GM12874 (cell line): ENCODE data around the gene IMPG2.

Experiments used
- CTCF ChIP-seq: IDR thresholded peaks from 2 replicates; pipeline ENCODE4 v1.5.1; 2011; ENCODE audit warnings: low read depth, mild to moderate bottlenecking, control low read depth, low read length, moderate library complexity; ENCODE audit not compliant: insufficient read depth

Gene IMPG2

GRCh38 chr3:101235048-101235447, 85.3 kb downstream of the IMPG2 start:
- no peak for TF ChIP-seq CTCF

GRCh38 chr3:101230618-101231017, 89.8 kb downstream of the IMPG2 start:
- no peak for TF ChIP-seq CTCF

GRCh38 chr3:101229681-101230080, 90.7 kb downstream of the IMPG2 start:
- no peak for TF ChIP-seq CTCF

GRCh38 chr3:101228441-101228840, 91.9 kb downstream of the IMPG2 start:
- no peak for TF ChIP-seq CTCF

GRCh38 chr3:101224739-101225138, 95.6 kb downstream of the IMPG2 start:
- no peak for TF ChIP-seq CTCF

- TF ChIP-seq CTCF: no peak
Measured at GRCh38 chr3:101223016-101223415, 97.4 kb downstream of the IMPG2 start.

GRCh38 chr3:101219842-101220560, 100.4 kb downstream of the IMPG2 start:
- no peak for TF ChIP-seq CTCF
